GM19351 (cell line): ENCODE measurements around the gene TVP23B.
"Not testable (repeated sequence)": the region's sequence is repeated elsewhere in the genome, so short reads cannot be mapped to it uniquely, and the experiment has no call there.

Source experiments
- ATAC-seq: cut with Tn5 transposase; IDR thresholded peaks from one replicate; pipeline ENCODE4 v1.9.1; 2021; ENCODE audit warnings: mild to moderate bottlenecking, moderate library complexity; ENCODE audit not compliant: unreplicated experiment

TVP23B gene

GRCh38 chr17:18786890-18787289, 5.9 kb downstream of the TVP23B start:
- not testable (repeated sequence) for ATAC-seq

GRCh38 chr17:18791402-18791801, 10.4 kb downstream of the TVP23B start:
- not testable (repeated sequence) for ATAC-seq

- ATAC-seq, result not testable (repeated sequence)
Measured at GRCh38 chr17:18794841-18795240, 13.9 kb downstream of the TVP23B start.

GRCh38 chr17:18796887-18797286, 15.9 kb downstream of the TVP23B start:
- not testable (repeated sequence) for ATAC-seq

DNA sequence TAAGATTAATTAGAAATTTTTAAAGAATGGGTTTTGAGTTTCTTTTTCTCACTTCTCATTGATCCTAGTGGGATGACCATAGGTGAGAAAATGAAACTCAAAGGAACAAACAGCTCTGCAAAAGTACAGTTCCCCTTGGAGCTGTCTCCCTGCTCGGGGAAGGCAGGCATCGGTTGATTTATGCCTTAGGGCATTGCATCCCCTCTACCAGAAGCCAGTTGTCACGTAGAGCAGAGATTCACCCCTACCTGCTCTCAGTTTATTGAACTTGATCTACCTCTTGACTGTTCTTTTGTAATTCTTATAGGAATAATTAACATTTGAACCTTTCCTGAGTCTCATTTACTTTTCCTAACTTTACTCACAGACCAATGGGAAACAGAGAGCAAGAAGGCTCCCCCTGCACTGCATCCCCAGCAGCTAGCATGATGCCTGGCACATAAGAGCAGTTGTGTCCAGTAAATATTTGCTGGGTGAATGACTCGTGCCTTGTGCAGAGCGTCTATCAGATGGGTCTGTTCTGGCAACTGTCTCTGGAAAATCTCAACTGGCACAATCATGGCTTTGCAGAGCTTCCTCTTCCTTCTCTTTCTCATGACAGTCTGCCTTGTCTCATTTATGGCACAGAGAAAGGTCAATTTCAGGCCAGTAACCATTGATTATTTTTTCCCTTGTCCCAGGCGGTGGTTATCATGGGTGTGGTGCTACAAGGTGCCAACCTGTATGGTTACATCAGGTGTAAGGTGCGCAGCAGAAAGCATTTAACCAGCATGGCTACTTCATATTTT, 22.7 kb downstream of the TVP23B start:
- ATAC-seq, result not testable (repeated sequence)

- ATAC-seq, result not testable (repeated sequence)
Measured at GRCh38 chr17:18815924-18816323, 34.9 kb downstream of the TVP23B start.

- not testable (repeated sequence) for ATAC-seq
Measured at GRCh38 chr17:18816489-18817371, 35.7 kb downstream of the TVP23B start.

DNA sequence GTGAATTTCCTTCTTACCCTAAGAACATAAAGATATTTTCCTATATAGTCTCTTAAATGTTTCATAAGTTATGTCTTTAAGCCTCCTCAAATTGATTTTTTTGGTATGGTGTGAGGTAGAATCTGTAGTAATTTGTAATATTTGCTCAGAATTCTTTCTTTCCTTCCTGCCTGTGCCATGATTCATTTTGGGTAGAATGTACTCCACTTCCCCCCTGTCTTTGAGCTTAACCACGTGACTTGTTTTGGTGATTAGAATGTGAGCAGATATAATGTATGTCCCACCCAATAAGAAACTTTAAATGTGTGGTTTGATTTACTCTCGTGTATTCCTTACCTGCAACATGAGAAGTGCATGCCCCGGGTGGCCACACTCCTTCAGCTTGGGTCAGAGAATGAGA, 40.4 kb downstream of the TVP23B start:
- ATAC-seq, result not testable (repeated sequence)

GRCh38 chr17:18827613-18828012, 46.6 kb downstream of the TVP23B start:
- not testable (repeated sequence) for ATAC-seq

- ATAC-seq, result no peak
Measured at GRCh38 chr17:18848501-18848900, 67.5 kb downstream of the TVP23B start.

GRCh38 chr17:18850679-18851078, 69.7 kb downstream of the TVP23B start:
- ATAC-seq, result no peak

GRCh38 chr17:18851201-18851600, 70.2 kb downstream of the TVP23B start:
- ATAC-seq, result no peak

- ATAC-seq, result no peak
Measured at GRCh38 chr17:18854956-18855355, 74.0 kb downstream of the TVP23B start.

DNA sequence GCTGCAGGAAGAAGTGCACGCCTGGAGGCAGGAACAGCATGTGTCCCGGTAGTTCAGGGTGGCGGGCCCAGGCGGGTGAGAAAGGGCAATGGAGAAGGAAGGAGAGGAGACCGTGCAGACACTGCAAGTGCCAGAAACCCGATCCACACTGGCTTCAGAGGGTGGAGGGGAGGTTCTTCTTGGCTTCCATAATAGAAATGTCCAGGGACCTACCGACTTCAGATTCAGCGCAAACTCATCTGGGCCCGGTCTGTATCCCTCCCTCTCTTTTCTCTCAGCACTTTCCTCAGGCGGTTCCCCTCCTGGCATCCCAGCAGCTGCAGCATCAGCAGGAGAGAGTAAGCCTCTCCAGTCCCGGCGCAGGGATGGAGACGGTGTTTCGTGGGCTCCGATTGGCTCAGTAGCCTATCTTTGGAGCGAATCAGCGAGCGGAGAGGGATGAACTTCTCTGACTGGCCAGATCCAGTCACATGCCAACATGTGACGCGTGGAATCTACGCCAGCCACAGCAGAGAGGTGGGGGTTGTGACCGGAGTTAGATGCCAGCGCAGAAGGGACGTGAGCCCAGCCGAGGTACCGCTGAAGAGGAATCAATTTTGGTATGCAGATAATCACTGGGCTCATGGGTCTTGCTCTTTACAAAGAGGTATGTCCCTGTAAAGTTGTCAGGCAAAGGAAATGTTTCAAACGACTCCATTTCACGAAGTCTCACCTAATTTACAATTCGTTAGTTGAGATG, 75.0 kb downstream of the TVP23B start:
- peak; percentile 70 for ATAC-seq
